ENCODE results near the gene CCNG2.

The CCNG2 gene

DNA sequence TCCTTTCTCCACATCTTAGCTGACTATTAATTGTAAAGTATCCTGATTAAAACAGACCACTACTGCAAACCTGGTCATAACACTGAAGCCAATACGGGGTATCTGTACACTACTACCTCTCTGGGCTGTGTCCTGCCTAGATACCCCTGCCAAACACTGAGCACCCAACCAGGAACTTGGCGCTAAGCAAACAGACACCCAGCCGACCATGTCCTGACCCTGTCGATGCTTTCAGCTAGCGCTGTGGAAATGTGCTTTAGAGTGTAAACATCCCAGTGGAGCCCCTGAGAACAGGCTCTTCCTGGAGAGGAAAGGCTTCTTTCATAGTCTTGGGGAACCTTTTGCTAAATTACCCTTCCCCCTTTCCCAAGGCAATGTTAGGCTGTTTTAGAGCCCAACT is 52.9 kb downstream of the CCNG2 start:
- DNase-seq: no peak

DNA sequence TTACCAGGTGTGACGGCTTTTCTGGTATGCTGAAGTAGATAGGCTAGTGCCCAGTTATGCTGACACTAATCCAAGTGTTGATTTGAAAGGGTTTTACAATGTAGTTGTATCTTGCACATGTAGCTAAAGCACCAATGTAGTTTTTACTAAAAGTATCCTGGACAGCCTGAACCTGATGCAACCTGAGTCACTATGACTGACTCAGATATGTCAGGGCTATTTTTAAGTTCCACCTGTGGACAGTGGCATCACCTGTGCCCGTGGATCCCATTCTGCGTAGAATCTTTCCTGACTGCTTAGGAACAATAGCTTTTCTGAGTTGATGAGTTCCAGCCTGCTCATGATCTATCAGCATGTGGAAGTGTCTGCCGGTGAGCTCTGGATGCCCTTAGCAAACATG is 58.1 kb downstream of the CCNG2 start:
- no peak for DNase-seq

DNA sequence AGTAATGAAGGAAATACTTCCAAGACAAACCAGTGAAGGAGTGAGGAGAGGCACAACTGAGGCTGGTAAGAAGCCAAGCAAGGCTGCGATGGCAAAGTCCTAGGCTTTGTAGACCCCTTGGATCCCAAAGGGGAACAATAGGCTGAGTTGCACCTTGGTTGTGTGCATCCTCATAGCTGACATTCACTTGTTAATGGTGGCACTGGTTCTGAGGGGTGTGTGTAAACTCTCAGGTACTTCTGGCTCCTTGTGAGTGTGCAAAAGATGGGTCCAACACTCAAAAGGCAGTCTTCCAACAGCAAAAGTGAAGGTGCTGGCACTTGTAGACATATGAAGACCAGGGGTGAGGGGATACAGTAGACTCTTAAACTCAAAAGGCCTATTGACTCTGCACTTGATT is 60.5 kb downstream of the CCNG2 start:
- DNase-seq: no peak

DNA sequence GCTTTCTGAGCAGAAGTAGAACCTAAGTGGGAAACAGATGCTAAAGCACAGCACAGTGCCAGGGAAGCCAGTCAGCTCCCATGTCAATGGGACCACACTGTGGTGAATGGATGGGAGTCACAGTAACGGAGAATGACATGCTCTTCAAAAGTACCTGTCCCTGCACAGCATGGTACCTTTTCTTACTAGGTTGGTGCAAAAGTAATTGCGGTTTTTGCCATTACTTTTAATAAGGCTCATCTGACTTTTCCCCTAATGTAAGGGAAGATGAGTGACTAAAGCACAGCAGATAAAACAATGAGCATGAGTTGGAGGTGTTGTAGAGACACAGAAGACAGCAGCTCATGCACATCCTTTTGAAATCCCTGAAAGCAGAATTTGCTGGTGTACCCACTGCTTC is 62.3 kb downstream of the CCNG2 start:
- DNase-seq: no peak

Data from activated gamma-delta T cell treated with Interleukin-2 at 50 U/mL for 16 hours (primary cell).